ENCODE results near the gene ANAPC5. TPM values are rescaled to one million over a fixed set of nuclear protein-coding genes. Genes with fewer than 3 reads are reported as not detected.
A peak's percentile ranks its signal among the peaks of the same experiment; 100 is the strongest.
"Not testable (repeated sequence)": the region's sequence is repeated elsewhere in the genome, so short reads cannot be mapped to it uniquely, and the experiment has no call there.

The ANAPC5 gene
- polyA plus RNA-seq, 1 donor = 215 TPM

DNA sequence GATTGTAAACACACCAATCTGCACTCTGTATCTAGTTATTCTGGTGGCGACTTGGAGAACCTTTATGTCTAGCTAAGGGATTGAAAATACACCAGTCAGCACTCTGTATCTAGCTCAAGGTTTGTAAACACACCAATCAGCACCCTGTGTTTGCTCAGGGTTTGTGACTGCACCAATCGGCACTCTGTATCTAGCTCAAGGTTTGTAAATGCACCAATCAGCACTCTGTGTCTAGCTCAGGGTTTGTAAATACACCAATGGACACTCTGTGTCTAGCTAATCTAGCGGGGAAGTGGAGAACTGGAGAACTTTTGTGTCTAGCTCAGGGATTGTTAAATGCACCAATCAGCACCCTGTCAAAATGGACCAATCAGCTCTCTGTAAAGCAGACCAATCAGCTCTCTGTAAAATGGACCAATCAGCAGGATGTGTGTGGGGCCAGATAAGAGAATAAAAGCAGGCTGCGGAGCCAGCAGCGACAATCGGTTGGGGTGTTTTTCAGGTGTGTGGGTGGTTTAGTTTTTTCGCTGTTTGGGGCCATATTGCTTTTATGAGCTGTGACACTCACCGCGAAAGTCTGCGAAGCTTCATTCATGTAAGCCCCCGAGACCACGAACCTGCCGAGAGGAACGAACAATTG is 22.9 kb upstream of the ANAPC5 start:
- DNase-seq = not testable (repeated sequence)

DNA sequence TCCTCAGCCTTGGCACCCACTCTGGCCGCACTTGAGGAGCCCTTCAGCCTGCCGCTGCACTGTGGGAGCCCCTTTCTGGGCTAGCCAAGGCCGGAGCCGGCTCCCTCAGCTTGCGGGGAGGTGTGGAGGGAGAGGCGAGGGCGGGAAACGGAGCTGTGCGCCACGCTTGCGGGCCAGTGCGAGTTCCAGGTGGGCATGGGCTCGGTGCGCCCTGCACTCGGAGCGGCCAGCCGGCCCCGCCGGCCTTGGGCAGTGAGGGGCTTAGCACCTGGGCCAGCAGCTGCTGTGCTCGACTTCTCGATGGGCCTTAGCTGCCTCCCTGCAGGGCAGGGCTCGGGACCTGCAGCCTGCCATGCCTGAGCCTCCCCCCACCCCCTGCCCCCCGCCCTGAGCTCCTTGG is 22.1 kb upstream of the ANAPC5 start:
- not testable (repeated sequence) for DNase-seq

DNA sequence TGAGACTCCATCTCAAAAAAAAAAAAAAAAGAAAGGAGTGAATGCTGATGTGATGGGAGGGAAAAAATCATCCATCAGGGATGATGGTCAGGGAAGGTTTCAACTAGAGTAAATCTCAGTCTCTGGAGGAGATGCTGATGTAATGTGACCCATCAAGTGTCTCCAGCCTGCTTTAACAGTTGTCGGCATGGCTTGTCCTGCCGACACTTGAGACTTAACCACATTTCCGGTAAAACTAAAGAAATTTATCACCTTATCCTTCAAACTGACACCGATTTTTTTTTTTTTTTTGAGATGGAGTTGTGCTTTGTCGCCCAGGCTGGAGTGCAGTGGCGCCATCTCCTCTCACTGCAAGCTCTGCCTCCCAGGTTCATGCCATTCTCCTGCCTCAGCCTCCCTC is 21.5 kb upstream of the ANAPC5 start:
- DNase-seq = no peak

DNA sequence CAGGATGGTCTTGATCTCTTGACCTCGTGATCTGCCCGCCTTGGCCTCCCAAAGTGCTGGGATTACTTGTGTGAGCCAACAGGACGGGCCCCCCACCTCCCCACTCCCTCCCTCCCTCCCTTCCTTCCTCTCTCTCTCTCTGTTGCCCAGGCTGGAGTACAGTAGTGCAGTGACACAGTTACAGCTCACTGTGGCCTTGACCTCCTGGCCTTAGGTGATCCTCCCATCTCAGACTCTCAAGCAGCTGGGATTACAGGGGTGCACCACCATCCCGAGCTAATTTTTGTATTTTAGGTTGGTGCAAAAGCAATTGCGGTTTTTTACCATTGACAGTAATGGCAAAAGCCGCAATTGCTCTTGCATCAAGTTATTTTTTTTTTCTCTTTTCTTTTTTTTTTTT is 19.2 kb upstream of the ANAPC5 start:
- DNase-seq = no peak

DNA sequence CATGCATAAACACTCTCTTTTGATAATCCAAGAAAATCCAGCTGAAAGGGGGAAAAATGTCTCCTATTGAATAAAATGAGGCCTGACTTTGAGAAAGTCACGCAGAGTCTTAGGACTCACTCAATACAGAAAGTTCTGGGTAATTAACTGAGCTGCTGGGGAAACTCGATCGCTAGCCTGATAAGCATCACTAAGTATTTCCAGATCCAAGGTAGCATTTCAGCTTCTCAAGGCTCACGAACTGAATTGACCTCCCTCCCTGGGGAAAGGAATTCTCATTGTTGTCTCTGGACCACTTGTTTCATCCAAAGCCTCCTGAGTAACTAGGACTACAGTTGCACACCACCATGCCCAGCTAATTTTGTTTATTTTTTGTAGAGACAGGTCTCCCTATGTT is 13.8 kb upstream of the ANAPC5 start:
- DNase-seq = peak; percentile 43

DNA sequence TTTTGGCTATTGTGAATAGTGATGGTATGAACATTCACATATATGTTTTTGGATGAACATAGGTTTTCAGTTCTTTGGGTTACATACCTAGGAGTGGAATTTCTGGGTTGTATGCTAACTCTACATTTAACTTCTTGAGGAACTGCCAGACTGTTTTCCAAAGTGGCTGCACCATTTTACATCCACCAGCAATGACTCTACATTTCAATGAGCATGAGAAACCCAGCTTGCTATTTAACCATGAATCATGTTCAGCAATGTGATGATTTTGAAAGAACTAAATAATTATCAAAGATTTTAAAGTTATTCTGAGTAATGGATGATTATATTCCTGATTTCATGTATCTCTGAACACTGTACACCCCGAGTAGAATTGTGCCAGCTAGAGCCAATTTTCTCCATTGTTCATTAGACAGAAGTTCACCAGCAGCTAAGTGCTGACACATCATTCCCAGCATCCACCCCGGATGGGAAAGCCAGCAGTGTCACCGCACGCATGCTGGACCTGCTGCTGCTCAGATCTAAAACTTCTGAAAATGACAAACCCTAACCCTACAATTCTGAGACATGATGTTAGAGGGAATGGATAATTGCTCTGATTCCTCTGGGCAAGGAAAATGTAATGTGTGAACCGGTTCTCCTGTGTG is 13.3 kb upstream of the ANAPC5 start:
- no peak for DNase-seq

DNA sequence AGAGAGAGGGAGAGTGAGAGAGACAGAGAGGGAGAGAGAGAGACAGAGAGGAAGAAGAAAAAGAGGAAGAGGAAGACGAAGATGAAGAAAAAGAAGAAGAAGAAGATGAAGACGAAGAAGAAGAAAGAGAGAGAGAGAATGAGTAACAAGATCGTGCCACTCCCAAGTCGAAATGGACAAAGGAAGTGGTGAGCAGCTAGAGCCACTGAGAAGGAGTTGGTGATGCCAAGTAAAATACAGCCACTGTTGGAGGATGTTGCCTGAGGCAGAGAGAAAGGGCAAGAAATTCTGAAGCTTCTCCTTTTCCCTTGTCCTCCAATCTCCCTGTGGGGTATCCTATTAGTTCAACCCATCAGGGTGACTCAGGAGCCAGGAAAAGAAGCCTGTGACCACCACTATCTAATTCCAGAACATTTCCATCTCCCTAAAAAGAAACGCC is 12.5 kb upstream of the ANAPC5 start:
- no peak for DNase-seq

DNA sequence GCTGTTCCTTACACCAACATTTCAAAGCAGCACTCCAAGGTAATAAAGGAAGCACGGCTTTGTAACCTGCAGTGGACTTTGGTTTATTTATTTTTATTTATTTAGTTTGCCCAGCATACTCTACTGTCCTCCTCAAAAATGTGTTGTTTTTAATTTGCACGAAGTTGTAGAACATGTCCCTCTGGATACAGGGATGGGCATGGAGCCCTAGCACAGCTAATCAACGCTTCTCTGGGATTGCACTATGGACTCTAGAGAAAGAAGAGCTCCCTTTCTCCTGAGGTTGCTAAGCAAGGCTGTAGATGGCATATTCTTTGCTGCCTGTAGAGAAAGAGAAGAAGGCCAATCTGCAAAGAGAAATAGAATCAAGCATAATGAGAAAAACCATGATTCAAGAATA is 5.9 kb upstream of the ANAPC5 start:
- DNase-seq = no peak

DNA sequence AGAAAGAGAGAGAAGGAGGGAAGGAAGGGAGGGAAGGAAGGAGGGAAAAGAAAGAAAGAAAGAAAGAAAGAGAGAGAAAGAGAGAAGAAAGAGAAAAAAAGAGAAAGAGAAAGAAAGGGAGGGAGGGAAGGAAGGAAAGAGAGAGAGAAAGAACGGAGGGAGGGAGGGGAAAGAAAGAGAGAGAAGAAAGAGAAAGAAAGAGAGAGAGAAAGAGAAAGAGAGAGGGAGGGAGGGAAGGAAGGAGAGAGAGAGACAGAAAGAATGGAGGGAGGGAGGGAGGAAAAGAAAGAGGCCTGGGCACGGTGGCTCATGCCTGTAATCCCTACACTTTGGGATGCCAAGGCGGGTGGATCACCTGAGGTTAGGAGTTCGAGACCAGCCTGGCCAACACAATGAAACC is 5.1 kb upstream of the ANAPC5 start:
- no peak for DNase-seq

DNA sequence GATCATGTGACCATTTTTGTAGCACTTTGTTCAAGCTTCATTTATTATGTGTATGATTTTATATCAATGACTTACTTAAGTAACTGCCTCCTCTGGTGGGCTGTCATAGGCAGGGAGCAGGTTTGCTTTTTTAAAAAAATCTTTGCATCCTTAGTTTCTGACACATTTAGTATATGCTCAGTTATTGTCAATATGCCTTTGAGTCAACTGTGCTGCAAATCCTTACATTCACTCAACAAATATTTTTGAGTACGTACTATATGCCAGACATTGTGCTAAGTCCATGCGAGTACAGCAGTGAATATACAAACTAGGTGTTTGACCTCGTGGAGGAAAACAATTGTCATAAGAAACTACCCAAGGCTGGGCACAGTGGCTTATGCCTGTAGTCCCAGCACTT is 4.4 kb upstream of the ANAPC5 start:
- no peak for DNase-seq

DNA sequence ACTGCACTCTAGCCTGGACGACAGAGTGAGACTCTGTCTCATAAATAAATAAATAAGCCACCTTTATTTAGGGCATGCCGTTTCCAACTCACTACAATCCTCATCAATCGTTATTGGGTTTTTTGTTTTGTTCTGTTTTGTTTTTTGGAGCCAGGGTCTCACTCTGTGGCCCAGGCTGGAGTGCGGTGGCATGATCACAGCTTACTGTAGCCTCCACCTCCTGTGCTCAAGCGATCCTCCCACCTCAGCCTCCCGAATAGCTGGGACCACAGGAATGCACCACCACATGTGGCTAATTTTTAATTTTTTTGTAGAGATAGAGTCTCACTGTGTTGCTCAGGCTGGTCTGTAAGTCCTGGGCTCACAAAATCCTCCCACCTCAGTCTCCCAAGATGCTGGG is 3.6 kb upstream of the ANAPC5 start:
- DNase-seq = no peak

DNA sequence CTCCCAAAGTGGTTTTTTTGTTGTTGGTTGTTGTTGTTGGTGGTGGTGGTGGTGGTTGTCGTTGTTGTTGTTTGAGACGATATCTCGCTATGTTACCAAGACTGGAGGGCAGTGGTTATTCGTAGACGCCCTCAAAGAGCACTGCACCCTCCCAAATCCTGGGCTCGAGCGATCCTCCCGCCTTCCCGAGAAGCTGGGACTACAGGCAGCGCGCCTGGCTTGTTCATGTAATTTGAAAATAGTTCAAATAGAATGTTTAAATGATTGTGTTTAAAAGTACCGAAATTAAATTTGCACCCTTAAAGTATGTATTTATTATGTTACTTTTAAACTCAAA is 439 bp upstream of the ANAPC5 start:
- no peak for DNase-seq

DNA sequence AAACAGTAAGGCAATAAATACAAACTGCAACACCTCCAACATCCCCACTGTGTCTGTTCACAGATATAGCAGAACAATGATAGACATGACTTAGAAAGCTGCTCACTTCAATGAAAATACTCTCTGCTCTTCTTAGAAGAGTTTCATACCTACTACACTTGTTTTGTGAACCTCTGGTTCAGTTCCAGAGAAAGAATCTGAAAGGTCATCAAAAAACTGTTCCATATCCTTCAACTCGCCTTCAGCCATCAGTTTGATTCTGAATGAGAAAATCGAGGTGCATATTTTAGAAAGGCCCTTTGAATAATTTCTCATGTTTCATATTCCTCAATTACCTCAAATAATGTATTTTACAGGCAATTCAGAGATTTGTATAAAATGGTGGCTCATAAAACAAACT is 5.5 kb downstream of the ANAPC5 start:
- DNase-seq = no peak

DNA sequence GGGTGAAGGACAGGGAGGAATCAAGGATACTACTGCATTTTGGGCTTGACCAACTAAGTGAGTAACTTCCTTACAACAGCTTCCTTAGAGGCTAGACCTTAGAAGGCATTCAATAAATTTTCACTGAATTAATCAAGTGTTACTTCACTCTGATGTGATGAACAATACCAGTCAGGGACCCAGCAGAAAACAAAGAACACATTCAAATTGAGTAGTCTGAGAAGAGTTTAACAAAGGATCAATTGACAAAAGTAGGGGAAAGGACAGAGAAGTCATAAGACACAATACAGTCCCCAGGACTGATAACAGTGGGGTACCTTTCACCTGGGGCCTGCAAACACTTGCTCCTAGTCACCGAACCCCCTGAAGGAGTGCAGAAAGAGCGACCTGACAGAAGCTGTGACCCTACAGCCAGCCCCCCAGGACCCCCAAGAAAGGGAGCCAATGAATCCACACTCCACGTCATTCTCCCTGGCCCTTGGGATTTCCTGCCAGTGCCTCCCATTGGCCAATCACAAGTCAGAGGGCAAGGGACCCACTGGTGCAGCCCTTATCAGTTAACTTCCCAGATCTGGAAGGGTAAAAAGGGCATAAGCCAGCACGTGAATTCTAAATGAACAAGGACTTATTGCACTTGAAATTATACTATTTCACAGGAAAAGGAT is 6.9 kb downstream of the ANAPC5 start:
- no peak for DNase-seq

DNA sequence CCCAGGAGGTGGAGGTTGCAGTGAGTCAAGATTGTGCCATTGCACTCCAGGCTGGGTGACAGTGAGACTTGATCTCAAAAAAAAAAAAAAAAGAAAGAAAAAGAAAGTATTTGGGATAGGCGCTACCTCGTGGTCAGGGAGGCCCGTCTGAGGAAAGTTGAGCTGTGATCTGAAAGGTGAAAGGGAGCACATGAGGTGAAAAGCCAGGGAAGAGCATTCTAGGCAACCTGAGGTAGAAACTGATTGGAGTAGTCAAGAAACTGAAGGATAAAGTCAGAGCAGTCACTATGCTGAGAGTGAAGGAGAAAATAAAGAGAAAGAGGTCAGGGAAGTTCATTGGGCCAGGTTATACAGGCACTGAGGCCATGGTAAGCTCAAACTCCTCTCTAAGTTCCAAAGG is 7.7 kb downstream of the ANAPC5 start:
- no peak for DNase-seq

DNA sequence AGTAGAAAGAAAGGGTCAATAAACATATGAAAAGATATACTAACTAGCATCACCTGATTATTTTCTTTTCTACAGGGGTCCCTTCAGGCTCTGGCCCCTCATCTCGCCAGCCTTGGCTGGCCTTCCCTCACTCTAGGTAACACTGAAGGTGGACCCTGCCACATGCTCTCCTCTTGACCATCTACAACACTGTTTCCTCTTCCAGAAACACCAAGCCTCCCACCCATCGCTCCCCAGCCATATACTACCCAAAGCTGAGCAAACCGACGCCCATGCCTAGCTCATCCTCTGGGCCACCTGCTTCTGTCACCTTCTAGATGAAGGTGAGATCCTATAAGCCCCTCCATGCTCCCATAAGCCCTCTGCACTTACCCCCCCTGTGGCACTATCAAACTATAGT is 14.8 kb downstream of the ANAPC5 start:
- no peak for DNase-seq

DNA sequence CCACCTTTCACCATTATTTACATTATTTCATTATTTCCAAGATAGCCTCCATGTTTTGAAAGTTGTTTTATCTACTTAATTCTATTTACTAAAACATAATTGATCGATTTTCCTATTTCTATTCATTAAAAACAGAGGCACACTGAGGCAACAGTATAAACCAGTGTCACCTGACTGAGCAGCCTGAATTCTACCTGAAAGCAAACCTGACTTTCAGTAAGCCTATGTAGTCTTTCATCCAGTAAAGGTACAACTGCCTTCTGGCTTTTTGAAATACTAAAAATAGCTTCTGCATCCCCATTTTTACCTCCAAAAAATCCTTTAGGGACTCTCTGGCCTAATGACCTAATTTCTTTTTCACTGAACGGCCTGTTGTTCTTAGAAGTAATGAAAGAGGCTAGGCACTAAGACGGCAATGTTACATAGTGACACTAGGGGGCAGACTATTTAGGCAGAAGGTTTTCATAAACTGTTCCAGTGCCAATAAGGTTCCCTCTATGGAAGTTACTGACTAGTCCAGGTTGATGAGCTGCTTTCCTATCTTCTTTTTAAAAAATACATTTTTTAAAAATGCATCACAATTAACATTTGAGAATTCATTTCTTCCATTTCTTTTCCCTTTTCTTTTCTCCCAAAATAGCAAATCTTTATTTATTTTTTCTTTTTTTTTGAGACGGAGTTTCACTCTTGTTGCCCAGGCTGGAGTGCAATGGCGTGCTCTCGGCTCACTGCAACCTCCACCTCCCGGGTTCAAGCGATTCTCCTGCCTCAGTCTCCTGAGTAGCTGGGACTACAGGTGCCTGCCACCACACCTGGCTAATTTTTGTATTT is 17.5 kb downstream of the ANAPC5 start:
- DNase-seq = peak; percentile 50

DNA sequence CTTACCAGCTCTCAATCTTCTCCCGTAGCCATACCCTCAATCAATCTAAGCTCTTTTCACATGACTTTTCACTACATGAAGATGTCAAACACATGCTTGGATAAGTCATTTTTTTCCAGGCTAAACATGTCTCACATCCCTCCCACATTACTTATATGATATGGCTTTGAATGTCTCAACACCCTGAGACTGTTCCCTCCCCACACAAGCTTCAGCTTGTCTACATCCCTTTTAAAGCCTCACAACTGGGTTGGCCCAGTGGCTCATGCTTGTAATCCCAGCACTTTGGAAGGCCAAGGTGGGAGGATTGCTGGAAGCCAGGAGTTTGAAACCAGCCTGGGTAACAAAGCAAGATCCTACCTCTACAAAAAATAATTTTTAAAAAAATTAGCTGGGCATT is 18.5 kb downstream of the ANAPC5 start:
- no peak for DNase-seq

DNA sequence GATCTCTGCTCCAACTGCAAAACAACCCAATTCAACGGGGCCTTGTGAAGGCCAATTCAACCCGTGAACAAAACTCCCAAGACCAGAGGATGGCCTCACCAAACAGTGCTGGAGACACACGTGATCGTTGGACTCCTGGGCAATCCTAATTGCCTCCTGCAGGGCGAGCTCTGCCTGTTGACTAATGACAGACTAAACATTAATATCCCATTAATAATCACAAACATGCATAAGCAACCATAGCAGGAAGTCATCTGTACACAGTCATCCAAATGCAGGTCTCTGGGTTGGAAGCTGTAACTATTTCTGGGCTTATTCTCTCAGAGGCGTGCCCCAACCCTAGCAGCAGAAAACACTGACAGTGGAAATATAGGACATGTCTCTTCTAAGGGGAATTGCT is 21.0 kb downstream of the ANAPC5 start:
- DNase-seq = no peak

DNA sequence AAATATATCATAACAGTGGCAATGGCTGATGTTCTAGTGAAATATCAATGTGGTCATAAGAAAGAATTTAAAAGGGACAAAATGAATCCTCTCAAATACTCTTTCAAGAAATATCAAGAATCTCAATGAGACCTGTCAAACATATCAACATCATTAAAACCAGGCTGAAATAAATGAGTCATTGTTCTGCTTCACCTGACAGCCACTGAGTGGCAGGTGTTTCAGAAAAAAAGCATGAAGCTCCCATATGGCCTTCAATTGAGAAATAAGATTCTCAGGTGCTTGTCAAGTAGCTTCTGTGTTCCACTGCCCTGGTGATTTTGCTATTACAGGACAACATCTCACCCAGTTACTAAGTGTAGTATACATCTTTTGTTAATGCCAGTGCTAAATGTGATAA is 21.5 kb downstream of the ANAPC5 start:
- no peak for DNase-seq

DNA sequence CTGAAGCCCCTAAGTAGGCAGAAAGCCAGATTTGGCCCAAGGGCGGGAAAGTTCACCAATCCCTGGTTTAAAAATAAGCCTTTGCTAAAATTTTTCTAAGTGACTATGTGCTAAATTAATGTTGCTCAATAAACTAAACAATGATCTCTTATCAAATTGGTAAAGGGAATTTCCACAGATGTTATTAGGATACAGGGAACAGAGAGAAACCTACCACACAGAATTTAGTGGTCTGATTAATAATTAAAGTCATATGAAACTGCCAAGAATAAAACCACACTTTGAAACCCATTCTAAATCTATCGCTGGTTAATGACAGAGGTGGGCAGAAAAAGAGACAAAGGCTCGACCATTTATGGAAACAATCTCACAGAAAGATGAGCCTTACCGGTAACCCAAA is 22.0 kb downstream of the ANAPC5 start:
- DNase-seq = no peak

DNA sequence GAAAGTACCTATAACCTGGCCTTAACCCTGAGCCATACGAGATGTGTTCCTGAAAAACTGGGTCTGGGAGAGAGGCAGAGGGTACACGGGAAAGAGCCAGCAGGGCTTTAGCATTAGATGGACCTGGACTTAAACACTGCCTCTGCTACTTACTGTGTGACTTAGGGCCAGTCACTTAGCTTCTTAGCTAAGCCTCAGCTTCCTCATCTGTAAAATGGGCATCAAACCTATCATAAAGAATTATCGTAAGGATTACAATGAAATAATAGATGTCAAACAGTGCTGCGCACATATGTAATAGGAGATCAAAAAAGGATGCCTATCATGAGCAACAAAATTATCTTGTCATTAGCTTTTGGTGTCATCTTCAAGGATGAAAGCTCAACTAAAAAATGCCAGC is 23.6 kb downstream of the ANAPC5 start:
- DNase-seq = no peak
